Measurements from ENCODE around the gene POMT1.

POMT1 gene

GRCh38 chr9:131523451-131524435 lies 21.0 kb downstream of the POMT1 start:
- H3K27me3 ChIP-seq = no peaks in the 10 kb centered on the region
- peaks cover 56% of the 10 kb centered on the region for H3K36me3 ChIP-seq
- no peak for DNase-seq
- no peaks in the 10 kb centered on the region for H3K9me3 ChIP-seq
- no peaks in the 10 kb centered on the region for H3K4me1 ChIP-seq
- H3K4me3 ChIP-seq (ENCODE audit: low read depth, low read length) = no peak overlapping the region
- no peak for TF ChIP-seq CTCF (IDR thresholded peaks at IDR 0.05; ENCODE audit: low read depth, low read length)

GRCh38 chr9:131524665-131525315 lies 22.1 kb downstream of the POMT1 start:
- no peak for TF ChIP-seq CTCF (IDR thresholded peaks at IDR 0.05; ENCODE audit: low read depth, low read length)
- H3K9me3 ChIP-seq = no peaks in the 10 kb centered on the region
- H3K4me3 ChIP-seq (ENCODE audit: low read depth, low read length) = no peak overlapping the region
- no peak for DNase-seq
- H3K4me1 ChIP-seq = no peaks in the 10 kb centered on the region
- H3K27me3 ChIP-seq = no peaks in the 10 kb centered on the region
- H3K36me3 ChIP-seq = peaks cover 55% of the 10 kb centered on the region

- peaks cover 44% of the 10 kb centered on the region for H3K36me3 ChIP-seq
- no peak overlapping the region for H3K4me3 ChIP-seq (ENCODE audit: low read depth, low read length)
- TF ChIP-seq CTCF (IDR thresholded peaks at IDR 0.05; ENCODE audit: low read depth, low read length) = no peak
- no peaks in the 10 kb centered on the region for H3K9me3 ChIP-seq
- H3K4me1 ChIP-seq = no peaks in the 10 kb centered on the region
- no peaks in the 10 kb centered on the region for H3K27me3 ChIP-seq
- no peak for DNase-seq
Measured at GRCh38 chr9:131525643-131526565, 23.2 kb downstream of the POMT1 start.

GRCh38 chr9:131528186-131528585 lies 25.5 kb downstream of the POMT1 start:
- TF ChIP-seq CTCF (IDR thresholded peaks at IDR 0.05; ENCODE audit: low read depth, low read length) = no peak
- Histone ChIP-seq H3K27me3 (no peaks in the 10 kb centered on the region), H3K36me3 (peaks cover 38% of the 10 kb centered on the region), H3K4me1 (no peaks in the 10 kb centered on the region), H3K9me3 (no peaks in the 10 kb centered on the region), H3K4me3 (ENCODE audit: low read depth, low read length) (no peak overlapping the region)
- no peak for DNase-seq

- TF ChIP-seq CTCF (IDR thresholded peaks at IDR 0.05; ENCODE audit: low read depth, low read length) = no peak
- Histone ChIP-seq H3K27me3 (no peaks in the 10 kb centered on the region), H3K4me1 (no peaks in the 10 kb centered on the region), H3K4me3 (ENCODE audit: low read depth, low read length) (no peak overlapping the region), H3K36me3 (peaks cover 31% of the 10 kb centered on the region), H3K9me3 (no peaks in the 10 kb centered on the region)
- DNase-seq = no peak
Measured at GRCh38 chr9:131528886-131529505, 26.3 kb downstream of the POMT1 start.
